Measurements from ENCODE around the gene MAN2A2.
"Not testable (repeated sequence)": the region's sequence is repeated elsewhere in the genome, so short reads cannot be mapped to it uniquely, and the experiment has no call there.

The MAN2A2 gene

DNA sequence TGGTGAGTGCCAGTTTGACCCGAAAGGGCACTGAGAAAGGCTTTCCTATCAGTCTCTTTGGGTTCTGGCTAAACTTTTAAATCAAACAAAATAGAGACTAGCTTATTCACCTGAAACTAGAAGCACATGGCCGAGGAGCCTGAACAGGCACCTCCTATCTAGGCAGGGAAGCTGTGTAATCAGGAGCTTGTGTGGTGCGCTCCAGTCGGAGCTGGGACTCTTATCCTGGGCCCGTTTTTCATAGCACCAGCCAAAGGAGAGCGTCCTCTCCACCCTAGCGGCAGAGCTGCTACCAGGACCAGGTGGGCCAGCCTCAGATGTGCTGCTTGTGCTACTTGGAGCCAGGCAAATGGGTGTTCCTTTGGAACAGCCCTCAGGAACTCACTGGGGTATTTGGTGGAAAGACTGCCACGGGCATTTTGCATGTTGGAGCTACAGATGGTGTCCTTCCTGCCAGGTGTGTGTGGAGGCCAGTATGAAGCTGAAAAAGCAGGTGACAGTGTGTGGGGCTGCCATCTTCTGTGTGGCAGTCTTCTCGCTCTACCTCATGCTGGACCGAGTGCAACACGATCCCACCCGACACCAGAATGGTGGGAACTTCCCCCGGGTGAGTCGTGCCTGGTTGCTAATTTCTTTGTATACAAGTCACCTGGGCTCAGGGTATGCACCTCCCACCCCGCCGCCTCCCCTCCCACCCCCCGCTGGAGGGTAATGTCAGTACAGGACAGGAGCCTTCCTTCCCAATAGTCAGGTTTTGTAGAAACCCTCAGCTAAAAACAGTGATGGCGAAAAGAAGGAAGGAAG lies 833 bp downstream of the MAN2A2 start:
- no peak for DNase-seq (ENCODE audit: low read depth in 2 of 3, low spot score in 2 of 3)

- DNase-seq (ENCODE audit: low read depth in 2 of 3, low spot score in 2 of 3), result no peak
Measured at GRCh38 chr15:90904746-90905145, 1.6 kb downstream of the MAN2A2 start.

DNA sequence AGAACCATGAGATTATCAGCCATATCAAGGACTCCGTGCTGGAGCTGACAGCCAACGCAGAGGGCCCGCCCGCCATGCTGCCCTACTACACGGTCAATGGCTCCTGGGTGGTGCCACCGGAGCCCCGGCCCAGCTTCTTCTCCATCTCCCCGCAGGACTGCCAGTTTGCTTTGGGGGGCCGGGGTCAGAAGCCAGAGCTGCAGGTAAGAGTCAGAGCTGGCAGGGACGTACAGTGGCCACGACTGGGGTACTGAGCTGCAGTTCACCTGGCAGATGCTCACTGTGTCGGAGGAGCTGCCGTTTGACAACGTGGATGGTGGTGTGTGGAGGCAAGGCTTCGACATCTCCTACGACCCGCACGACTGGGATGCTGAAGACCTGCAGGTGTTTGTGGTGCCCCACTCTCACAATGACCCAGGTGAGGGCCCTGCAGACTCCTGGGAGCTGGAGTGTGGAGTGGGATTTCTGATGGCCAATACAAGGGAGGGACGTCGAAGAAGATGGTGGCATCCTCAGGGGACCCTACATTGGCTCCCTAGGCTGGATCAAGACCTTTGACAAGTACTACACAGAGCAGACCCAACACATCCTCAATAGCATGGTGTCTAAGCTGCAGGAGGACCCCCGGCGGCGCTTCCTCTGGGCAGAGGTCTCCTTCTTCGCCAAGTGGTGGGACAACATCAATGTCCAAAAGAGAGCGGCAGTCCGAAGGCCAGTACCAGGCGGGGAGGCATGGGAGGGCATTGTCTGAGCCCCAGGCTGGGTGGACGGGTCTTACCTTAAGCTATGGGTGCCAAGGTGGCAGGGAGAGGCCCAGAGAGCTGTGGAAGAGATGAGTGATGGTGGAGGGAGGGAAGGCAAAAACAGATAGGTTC lies 2.4 kb downstream of the MAN2A2 start:
- no peak for DNase-seq (ENCODE audit: low read depth in 2 of 3, low spot score in 2 of 3)

DNA sequence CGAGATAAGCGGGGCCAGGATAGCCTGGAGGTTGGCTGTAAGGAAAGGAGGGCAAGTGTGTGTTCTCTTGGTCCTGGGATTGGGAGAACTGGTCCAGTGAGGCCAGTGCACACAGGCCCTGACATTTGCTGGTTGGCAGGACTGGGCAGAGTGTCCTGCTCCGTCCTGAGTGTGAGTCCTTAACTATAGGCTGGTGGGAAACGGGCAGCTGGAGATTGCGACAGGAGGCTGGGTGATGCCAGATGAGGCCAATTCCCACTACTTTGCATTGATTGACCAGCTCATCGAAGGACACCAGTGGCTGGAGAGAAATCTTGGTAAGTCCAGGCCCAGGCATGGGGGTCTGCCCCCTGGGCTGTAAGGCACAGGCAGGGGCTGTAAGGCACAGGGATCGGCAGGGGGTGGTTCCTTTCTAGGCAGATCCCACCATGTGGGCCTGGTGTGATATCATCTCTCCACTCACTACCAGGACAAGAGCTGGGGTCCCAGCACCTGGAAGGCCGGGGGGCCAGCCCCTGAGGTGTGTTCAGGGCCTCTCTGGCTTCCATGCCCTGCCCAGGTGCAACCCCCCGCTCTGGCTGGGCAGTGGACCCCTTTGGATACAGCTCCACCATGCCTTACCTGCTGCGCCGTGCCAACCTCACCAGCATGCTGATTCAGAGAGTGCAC lies 3.2 kb downstream of the MAN2A2 start:
- DNase-seq (ENCODE audit: low read depth in 2 of 3, low spot score in 2 of 3), result no peak

DNA sequence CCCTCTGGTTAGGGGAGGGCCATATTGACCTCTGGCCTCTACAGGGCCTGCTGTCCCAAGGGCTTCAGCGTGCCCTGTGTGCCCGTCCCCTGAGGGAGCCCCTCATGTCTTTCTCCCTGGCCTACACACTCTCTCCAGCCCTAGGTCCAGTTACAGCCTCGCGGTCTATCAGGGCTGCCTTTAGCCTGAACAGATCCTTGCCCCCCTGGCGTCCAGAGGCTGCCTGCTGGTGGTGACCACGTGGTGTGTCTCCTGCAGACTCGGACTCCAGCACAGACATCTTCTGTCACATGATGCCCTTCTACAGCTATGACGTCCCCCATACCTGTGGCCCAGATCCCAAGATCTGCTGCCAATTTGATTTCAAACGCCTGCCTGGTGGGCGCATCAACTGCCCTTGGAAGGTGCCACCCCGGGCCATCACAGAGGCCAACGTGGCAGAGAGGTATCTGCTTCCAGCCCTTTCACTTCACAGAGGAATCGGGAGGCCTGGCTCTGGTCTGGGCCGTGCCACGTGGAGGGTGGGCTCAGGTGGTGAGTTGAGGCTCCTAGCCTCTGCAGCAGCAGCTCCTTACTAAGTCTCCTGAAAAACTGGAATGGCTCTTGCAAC lies 4.1 kb downstream of the MAN2A2 start:
- no peak for DNase-seq (ENCODE audit: low read depth in 2 of 3, low spot score in 2 of 3)

DNA sequence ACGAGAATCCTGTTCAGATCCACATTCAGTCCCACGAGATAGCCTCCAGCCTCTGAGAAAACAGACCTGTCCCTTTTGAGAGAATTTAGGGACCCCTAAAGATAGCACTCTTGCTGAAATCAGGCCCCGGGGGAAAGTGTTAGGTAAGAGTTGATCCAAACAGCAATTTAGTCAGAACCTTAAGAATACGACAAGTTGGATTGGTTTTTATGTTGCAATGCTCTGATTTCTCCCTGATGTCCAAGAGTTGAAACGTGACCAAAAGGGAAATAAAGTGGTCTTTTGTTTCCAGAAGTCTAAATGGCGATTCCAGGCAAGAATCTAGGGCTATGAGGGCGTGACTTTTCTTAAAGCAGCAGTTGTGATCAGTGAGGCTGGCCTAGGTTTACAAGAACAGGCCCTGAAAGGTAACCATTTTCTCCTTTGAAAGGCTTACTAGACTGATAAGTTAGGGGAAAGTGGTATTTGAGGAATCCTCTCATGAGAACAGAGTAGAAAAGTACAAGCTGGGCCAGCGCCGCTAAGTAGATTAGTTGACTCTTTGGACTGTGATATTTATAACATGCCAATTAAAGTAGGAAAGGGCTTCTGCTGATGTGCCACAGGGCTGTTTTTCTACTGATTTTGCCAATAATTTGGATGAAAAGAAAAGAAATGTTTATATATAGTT lies 4.9 kb downstream of the MAN2A2 start:
- DNase-seq (ENCODE audit: low read depth in 2 of 3, low spot score in 2 of 3), result no peak

- DNase-seq (ENCODE audit: low read depth in 2 of 3, low spot score in 2 of 3), result not testable (repeated sequence)
Measured at GRCh38 chr15:90909449-90909848, 6.3 kb downstream of the MAN2A2 start.

DNA sequence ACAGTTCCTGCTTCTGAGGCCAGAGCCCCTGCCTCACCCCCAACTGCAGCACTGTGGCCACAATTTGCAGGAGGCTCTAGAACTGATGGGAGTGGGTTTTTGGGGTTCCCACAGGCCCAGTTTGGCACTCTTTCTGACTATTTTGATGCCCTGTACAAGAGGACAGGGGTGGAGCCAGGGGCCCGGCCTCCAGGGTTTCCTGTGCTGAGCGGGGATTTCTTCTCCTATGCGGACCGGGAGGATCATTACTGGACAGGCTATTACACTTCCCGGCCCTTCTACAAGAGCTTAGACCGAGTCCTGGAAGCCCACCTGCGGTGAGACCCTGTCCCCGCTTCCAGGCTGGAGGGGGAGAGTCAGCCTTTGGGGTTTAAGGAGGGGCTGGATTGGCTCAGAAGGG lies 6.9 kb downstream of the MAN2A2 start:
- no peak for DNase-seq (ENCODE audit: low read depth in 2 of 3, low spot score in 2 of 3)

DNA sequence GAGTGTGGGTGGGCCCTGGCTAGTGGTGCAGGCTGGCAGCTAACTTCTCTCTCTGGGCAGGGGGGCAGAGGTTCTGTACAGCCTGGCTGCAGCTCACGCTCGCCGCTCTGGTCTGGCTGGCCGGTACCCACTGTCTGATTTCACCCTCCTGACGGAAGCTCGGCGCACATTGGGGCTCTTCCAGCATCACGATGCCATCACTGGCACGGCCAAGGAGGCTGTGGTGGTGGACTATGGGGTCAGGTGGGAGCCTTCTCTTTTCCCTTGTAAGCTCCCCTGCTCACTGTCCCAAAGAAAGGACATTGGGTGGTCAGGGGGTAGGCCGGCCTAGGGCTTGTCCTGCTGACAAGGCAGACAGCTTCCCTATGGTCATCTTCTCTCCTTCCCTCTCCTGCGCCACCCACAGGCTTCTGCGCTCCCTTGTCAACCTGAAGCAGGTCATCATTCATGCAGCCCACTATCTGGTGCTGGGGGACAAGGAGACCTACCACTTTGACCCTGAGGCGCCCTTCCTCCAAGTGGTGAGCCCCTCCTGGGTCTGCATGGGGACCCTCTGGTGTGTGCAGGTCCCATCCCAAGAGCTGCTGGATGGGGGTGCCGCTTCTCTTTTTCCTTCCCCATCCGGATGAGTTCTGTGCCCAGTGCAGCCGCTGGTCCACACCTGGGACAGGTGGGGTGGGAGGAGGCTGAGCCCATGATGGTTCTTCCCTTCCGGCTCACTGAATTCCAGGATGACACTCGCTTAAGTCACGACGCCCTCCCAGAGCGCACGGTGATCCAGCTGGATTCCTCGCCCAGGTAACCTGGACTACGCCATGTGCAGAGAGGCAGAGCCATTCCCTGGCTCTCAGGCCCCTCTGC lies 7.6 kb downstream of the MAN2A2 start:
- no peak for DNase-seq (ENCODE audit: low read depth in 2 of 3, low spot score in 2 of 3)

DNA sequence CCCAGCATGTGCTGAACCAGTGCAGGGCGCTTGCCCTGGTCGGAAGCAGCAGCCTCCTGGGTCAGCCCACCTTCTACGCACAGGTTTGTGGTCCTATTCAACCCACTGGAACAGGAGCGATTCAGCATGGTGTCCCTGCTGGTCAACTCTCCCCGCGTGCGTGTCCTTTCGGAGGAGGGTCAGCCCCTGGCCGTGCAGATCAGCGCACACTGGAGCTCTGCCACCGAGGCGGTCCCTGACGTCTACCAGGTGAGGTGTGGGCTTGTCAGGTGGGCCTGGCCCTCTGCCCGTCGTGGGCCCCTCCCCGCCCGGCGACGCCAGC lies 8.2 kb downstream of the MAN2A2 start:
- DNase-seq (ENCODE audit: low read depth in 2 of 3, low spot score in 2 of 3), result no peak

GRCh38 chr15:90911906-90912769 lies 9.0 kb downstream of the MAN2A2 start:
- no peak for DNase-seq (ENCODE audit: low read depth in 2 of 3, low spot score in 2 of 3)

DNA sequence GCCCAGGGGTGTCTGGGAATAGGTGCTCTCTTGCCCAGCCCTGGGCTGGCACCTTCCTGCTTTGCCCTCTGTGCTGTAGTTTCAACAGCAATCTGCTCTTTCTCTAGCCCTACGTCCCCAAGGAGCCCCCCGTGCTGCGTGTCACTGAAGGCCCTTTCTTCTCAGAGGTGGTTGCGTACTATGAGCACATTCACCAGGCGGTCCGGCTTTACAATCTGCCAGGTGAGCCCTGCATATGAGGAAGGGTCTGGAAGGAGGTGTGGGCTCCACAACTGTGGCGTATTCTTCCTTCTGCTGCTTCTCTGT lies 9.6 kb downstream of the MAN2A2 start:
- no peak for DNase-seq (ENCODE audit: low read depth in 2 of 3, low spot score in 2 of 3)

DNA sequence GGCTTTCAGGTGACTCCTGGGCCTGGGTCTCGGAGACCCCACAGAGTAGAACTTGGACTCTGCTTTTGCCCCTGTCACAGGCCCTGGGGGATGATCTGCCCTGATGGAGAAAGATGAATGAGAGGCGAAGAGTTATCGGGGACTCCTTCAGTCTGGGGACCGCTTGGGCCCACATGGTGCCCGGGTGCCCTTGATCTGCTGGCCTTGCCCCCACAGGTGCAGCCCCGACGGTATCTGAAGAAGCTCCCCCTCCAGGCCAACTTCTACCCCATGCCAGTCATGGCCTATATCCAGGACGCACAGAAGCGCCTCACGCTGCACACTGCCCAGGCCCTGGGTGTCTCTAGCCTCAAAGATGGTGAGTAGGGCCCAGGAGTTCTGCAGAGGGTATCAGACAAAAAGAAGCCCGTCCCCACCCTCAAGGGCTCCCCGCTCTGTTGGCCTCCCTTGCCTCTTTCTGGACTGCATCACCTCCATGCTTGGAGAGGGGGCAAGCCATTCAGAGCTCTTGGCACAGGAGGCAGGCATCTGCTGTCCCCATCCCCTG lies 10.4 kb downstream of the MAN2A2 start:
- no peak for DNase-seq (ENCODE audit: low read depth in 2 of 3, low spot score in 2 of 3)

DNA sequence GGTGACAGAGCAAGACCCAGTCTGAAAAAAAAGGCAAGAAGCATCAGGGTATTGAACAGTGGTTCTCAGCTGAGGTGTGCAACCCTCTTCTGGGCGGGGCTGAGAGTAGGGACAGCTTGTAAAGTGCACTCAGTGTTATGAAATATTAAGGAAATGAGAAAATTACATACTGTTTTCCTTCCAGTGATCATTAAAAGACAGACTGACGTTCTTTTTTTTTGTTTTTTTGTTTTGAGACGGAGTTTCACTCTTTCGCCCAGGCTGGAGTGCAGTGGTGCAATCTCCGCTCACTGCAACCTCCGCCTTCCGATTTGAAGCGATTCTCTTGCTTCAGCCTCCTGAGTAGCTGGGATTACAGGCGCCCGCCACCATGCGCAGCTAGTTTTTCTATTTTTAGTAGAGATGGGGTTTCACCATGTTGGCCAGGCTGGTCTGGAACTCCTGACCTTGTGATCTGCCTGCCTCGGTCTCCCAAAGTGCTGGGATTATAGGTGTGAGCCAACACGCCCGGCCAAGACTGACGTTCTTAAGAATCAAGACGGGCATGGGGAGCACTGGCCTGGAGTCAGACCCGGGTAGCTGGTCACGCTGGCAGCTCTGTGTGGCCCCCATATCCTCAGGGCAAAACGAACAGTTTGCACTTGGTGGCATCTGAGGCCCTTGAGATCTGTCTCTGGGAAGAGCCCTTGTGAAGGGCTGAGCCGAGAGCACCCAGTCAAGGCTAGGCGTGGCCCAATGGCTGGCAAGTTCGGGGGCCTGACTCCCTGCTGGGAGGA lies 11.4 kb downstream of the MAN2A2 start:
- DNase-seq (ENCODE audit: low read depth in 2 of 3, low spot score in 2 of 3), result no peak

DNA sequence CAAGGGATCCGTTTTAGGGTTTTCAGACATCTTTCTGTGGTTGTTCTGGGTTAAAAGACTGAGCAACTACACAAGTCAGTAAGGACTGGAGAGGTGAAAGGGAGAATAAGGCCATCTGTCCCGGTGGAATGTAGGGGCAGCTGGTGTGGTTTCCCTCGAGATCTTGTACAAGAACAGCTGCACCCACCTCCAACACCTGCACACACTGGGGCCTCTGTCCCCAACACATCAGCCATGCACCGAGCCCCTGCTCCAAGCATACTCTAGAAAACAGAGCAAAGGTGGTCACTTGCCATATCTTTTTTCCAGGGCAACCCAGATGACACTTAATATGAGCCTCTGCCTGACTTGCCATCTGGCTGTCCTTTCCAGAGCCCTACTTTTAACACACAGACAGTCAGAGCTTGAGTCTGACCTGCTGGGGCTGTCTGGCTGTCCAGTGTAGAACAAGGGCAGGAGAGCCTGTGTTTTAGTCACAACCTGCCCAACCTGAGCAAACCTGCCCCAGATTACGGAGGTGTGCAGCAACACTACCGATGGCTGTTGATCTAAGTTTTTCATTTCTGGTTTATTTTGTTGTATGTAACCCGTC lies 12.2 kb downstream of the MAN2A2 start:
- no peak for DNase-seq (ENCODE audit: low read depth in 2 of 3, low spot score in 2 of 3)

DNA sequence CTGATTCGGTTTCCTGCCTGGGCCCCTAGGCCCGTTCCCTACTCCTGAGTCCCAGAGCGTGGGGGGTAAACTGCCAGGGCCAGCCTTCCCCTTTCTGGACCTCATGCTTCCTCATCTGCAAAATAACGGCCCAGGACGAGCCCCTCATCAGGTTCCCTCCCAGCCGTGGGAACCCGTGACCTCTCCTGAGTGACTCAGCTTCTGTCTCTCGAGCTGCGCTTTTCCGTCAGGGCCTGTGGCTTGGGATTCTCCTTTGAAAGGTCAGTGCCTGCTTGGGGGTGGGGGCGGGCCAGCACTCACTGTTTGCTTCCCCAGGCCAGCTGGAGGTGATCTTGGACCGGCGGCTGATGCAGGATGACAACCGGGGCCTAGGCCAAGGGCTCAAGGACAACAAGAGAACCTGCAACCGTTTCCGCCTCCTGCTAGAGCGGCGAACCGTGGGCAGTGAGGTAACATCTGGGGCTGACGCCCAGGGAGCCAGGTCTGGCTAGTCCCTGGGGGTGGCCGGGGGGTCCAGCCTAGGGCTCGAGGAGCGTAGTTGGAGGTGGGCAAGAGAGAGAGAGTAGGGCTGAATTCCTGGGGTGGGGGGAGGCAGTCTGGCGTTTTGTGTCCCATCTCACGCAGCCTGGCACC lies 12.8 kb downstream of the MAN2A2 start:
- DNase-seq (ENCODE audit: low read depth in 2 of 3, low spot score in 2 of 3), result no peak

DNA sequence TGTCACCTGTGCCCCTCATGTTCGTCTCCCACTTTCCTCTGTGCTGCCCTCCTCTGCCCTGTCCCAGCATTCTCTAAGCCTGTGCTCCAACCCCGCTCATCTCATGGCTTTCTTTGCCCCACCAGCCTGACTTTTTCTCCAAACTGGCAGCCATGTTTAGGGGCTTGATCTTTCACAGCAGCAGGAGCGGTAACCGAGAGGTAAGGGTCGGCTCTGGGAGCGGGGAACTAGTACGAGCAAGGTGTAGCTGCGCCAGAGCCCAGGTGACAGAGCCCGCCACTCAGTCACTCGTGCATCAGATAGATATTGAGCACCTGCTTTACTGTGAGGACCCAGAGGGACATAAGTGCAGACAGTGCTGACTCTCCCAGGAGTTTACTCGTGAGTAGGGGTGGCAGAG lies 13.4 kb downstream of the MAN2A2 start:
- no peak for DNase-seq (ENCODE audit: low read depth in 2 of 3, low spot score in 2 of 3)
